Rectal smooth muscle tissue (tissue), 1 donor: ENCODE measurements around the gene DCC.

Experiments used
- H3K27ac ChIP-seq: one replicate; pipeline ENCODE4 v1.7.0; 2013; ENCODE audit warnings: low read depth, low read length, inconsistent platforms
- H3K27me3 ChIP-seq: one replicate; pipeline ENCODE4 v1.7.0; 2013; ENCODE audit warnings: low read length; ENCODE audit not compliant: control insufficient read depth, insufficient read depth
- H3K36me3 ChIP-seq: one replicate; pipeline ENCODE4 v1.7.0; 2013; ENCODE audit warnings: low read length; ENCODE audit not compliant: control insufficient read depth, insufficient read depth
- H3K4me1 ChIP-seq: one replicate; pipeline ENCODE4 v1.7.0; 2013; ENCODE audit warnings: low read length; ENCODE audit not compliant: control insufficient read depth, insufficient read depth
- H3K4me3 ChIP-seq: one replicate; pipeline ENCODE4 v1.7.0; 2013; ENCODE audit warnings: low read length
- H3K9ac ChIP-seq: one replicate; pipeline ENCODE4 v1.7.0; 2013; ENCODE audit warnings: low read length

DCC gene

GRCh38 chr18:52898485-52899058 is 558.6 kb downstream of the DCC start:
- no peaks in the 10 kb centered on the region for H3K36me3 ChIP-seq
- H3K4me1 ChIP-seq, result no peaks in the 10 kb centered on the region
- no peaks in the 10 kb centered on the region for H3K27me3 ChIP-seq
- no peak overlapping the region for H3K27ac ChIP-seq
- H3K9ac ChIP-seq, result no peak overlapping the region
- H3K4me3 ChIP-seq, result no peak overlapping the region

GRCh38 chr18:52902188-52902587 is 562.2 kb downstream of the DCC start:
- Histone ChIP-seq H3K36me3 (no peaks in the 10 kb centered on the region), H3K4me1 (no peaks in the 10 kb centered on the region), H3K27ac (no peak overlapping the region), H3K4me3 (no peak overlapping the region), H3K9ac (no peak overlapping the region), H3K27me3 (no peaks in the 10 kb centered on the region)

- Histone ChIP-seq H3K36me3 (no peaks in the 10 kb centered on the region), H3K9ac (no peak overlapping the region), H3K4me1 (no peaks in the 10 kb centered on the region), H3K27me3 (no peaks in the 10 kb centered on the region), H3K4me3 (no peak overlapping the region), H3K27ac (no peak overlapping the region)
Observed at GRCh38 chr18:52903857-52904256, 563.9 kb downstream of the DCC start.

- Histone ChIP-seq H3K36me3 (no peaks in the 10 kb centered on the region), H3K4me1 (no peaks in the 10 kb centered on the region), H3K9ac (no peak overlapping the region), H3K27me3 (no peaks in the 10 kb centered on the region), H3K27ac (peak overlapping the region; percentile 21), H3K4me3 (no peak overlapping the region)
Observed at GRCh38 chr18:52907543-52908308, 567.7 kb downstream of the DCC start.

GRCh38 chr18:52914148-52914547 is 574.2 kb downstream of the DCC start:
- no peaks in the 10 kb centered on the region for H3K4me1 ChIP-seq
- no peak overlapping the region for H3K27ac ChIP-seq
- no peak overlapping the region for H3K9ac ChIP-seq
- H3K4me3 ChIP-seq, result no peak overlapping the region
- no peaks in the 10 kb centered on the region for H3K36me3 ChIP-seq
- no peaks in the 10 kb centered on the region for H3K27me3 ChIP-seq

- Histone ChIP-seq H3K9ac (no peak overlapping the region), H3K4me1 (no peaks in the 10 kb centered on the region), H3K27ac (no peak overlapping the region), H3K36me3 (no peaks in the 10 kb centered on the region), H3K27me3 (no peaks in the 10 kb centered on the region), H3K4me3 (no peak overlapping the region)
Observed at GRCh38 chr18:52920665-52921064, 580.7 kb downstream of the DCC start.

- H3K4me1 ChIP-seq, result no peaks in the 10 kb centered on the region
- H3K27ac ChIP-seq, result no peak overlapping the region
- H3K36me3 ChIP-seq, result no peaks in the 10 kb centered on the region
- H3K27me3 ChIP-seq, result no peaks in the 10 kb centered on the region
- no peak overlapping the region for H3K4me3 ChIP-seq
- no peak overlapping the region for H3K9ac ChIP-seq
Observed at GRCh38 chr18:52933356-52933755, 593.4 kb downstream of the DCC start.

- H3K27me3 ChIP-seq, result no peaks in the 10 kb centered on the region
- no peak overlapping the region for H3K4me3 ChIP-seq
- no peak overlapping the region for H3K9ac ChIP-seq
- no peaks in the 10 kb centered on the region for H3K4me1 ChIP-seq
- no peak overlapping the region for H3K27ac ChIP-seq
- H3K36me3 ChIP-seq, result no peaks in the 10 kb centered on the region
Observed at GRCh38 chr18:52936931-52937330, 596.9 kb downstream of the DCC start.

- no peak overlapping the region for H3K9ac ChIP-seq
- H3K4me1 ChIP-seq, result no peaks in the 10 kb centered on the region
- no peaks in the 10 kb centered on the region for H3K27me3 ChIP-seq
- H3K36me3 ChIP-seq, result no peaks in the 10 kb centered on the region
- H3K27ac ChIP-seq, result no peak overlapping the region
- H3K4me3 ChIP-seq, result no peak overlapping the region
Observed at GRCh38 chr18:52937840-52938239, 597.8 kb downstream of the DCC start.

GRCh38 chr18:52945552-52945951 is 605.6 kb downstream of the DCC start:
- Histone ChIP-seq H3K4me1 (no peaks in the 10 kb centered on the region), H3K27me3 (no peaks in the 10 kb centered on the region), H3K4me3 (no peak overlapping the region), H3K9ac (no peak overlapping the region), H3K27ac (no peak overlapping the region), H3K36me3 (no peaks in the 10 kb centered on the region)

- no peaks in the 10 kb centered on the region for H3K4me1 ChIP-seq
- H3K27me3 ChIP-seq, result no peaks in the 10 kb centered on the region
- no peak overlapping the region for H3K27ac ChIP-seq
- no peak overlapping the region for H3K9ac ChIP-seq
- H3K36me3 ChIP-seq, result no peaks in the 10 kb centered on the region
- no peak overlapping the region for H3K4me3 ChIP-seq
Observed at GRCh38 chr18:52948868-52949444, 609.0 kb downstream of the DCC start.

- Histone ChIP-seq H3K27me3 (no peaks in the 10 kb centered on the region), H3K4me3 (no peak overlapping the region), H3K9ac (no peak overlapping the region), H3K36me3 (no peaks in the 10 kb centered on the region), H3K4me1 (no peaks in the 10 kb centered on the region), H3K27ac (no peak overlapping the region)
Observed at GRCh38 chr18:52950155-52950554, 610.2 kb downstream of the DCC start.

GRCh38 chr18:52953387-52953786 is 613.4 kb downstream of the DCC start:
- no peaks in the 10 kb centered on the region for H3K27me3 ChIP-seq
- no peak overlapping the region for H3K4me3 ChIP-seq
- H3K27ac ChIP-seq, result no peak overlapping the region
- no peaks in the 10 kb centered on the region for H3K36me3 ChIP-seq
- no peak overlapping the region for H3K9ac ChIP-seq
- H3K4me1 ChIP-seq, result no peaks in the 10 kb centered on the region
